ENCODE measurements around the gene MAN1C1. TPM values are rescaled to one million over a fixed set of nuclear protein-coding genes. Genes with fewer than 3 reads are reported as not detected.
A peak's percentile ranks its signal among the peaks of the same experiment; 100 is the strongest.

The MAN1C1 gene
- total RNA-seq, 1 experiment from 2014 or later: 5.3 TPM

GRCh38 chr1:25669781-25670567 is 53.4 kb downstream of the MAN1C1 start:
- no peak for DNase-seq (ENCODE audit: low spot score)
- in situ Hi-C loops (cut with HindIII; ENCODE audit: low sequenced_read_pairs): no loop called here

- in situ Hi-C loops (cut with HindIII; ENCODE audit: low sequenced_read_pairs): no loop called here
- no peak for DNase-seq (ENCODE audit: low spot score)
These were observed 55.3 kb downstream of the MAN1C1 start for GRCh38 chr1:25671929-25672328.

DNA sequence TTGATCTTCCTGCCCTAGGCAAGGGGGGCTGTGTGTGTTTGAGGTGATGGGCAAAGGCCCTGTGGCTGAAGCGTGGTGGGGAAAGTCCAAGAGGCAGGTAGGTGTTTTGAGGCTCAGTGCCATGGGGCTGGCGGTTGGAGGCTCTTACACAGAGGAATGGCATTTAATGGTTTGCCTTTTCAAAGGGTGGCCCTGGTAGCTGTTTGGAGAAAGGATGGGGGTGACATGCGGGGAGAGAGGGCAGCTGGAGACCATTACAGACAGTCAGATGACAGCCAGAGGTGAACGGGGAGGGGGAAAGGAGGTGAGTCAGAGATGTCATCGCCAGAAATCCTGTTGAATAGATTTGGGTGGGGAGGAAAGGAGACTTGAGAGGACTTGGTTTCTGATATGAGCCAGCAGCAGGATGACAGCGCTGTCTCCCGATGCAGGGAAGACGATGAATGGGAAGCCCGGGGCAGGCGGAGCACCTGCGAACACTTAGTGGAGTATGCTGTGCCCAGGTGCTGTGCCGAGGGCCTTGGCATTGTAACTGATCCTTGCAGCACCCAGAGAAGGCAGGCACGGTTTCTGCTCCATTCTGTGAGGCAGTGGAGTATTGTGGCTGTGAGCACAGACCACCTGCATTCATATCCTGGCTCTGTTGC is 56.3 kb downstream of the MAN1C1 start:
- in situ Hi-C loops (cut with HindIII; ENCODE audit: low sequenced_read_pairs): no loop called here
- DNase-seq (ENCODE audit: low spot score): no peak

GRCh38 chr1:25673456-25673855 is 56.9 kb downstream of the MAN1C1 start:
- no peak for DNase-seq (ENCODE audit: low spot score)
- in situ Hi-C loops (cut with HindIII; ENCODE audit: low sequenced_read_pairs): no loop called here

DNA sequence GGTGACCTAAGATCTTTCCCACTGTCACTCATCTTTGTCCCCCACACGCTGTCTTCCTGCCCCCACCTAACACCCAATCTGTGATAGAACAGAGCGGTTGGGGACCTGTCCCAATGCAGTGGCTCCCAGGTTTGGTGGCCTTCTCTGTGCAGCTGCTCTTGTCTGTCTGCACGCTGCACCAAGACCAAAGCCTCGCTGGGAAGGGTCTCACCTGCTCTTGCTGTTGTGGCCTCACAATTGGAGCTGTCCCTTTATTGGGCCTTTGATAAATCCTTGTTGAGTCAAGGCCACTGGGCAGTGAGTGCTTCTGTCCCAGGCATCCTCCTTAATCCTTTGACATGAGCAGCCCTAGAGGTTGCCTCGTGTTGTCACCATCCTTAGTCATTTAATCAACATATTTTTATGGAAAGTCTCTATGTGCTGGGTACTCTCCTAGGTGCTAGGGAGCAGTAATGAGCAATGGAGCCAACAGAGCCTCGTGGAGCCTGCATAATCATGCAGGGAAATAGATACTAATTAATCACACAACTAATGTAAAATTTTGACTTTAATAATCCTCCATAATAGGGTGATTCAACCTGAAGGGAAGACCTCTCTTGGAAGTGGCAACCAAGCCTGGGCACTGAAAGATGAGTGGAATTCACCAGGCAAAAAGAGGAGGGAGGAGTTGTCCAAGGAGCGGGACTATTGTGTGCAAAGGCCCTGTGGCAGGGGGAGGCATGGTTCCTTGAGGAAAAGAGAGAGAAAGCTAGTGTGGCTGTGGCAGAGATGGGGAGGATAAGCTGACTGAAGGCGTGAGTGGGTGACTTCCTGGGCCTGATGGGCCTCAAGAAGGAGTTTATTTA is 57.6 kb downstream of the MAN1C1 start:
- in situ Hi-C loops (cut with HindIII; ENCODE audit: low sequenced_read_pairs): no loop called here
- DNase-seq (ENCODE audit: low spot score): no peak

DNA sequence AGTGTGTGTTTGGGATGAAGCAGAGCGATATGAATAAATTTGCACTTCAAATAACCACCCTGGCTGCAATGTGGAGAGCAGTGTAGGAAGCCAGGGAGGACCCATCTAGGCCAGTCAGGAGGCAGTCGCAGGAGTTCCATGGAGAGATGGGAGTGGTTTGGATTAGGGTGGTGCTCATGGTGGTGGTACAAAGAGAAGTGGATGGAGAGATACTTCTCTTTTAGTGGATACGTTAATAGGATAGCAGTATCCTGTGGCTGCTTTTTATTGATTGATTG is 58.2 kb downstream of the MAN1C1 start:
- in situ Hi-C loops (cut with HindIII; ENCODE audit: low sequenced_read_pairs): no loop called here
- no peak for DNase-seq (ENCODE audit: low spot score)

DNA sequence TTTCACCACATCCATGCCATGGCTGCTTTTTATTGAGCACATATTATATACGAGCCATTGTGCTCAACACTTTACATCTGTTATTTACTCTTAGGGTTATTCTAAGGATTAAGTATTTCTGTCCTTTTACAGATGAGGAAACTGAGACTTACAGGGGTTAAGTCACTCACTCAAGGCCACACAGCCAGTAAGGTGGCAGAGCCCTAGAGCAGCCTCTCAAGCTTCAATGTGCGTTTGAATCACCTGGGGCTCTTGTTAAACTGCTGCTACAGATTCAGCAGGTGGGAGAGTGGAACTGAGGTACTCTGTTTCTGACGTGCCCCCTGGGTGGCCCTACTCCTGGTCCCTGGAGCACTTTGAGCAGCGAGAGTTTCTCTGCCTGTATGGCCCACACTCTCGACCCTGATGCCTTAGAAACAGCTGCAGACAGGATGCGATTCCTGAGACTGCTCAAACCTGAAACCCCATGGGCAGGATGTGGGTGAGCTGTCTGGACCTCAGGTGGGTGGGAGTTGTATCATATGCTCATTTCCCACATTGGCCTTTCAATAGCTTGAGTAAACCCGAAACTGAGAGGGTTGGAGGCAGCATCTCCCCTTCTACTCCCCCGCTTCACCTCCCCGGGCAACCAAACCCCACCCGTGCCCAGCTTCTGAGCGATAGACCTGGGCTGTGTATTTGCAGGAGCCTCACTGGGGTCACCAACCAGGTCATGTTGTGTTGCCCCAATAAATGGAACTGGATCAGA is 59.3 kb downstream of the MAN1C1 start:
- in situ Hi-C loops (cut with HindIII; ENCODE audit: low sequenced_read_pairs): no loop called here
- DNase-seq (ENCODE audit: low spot score): no peak

GRCh38 chr1:25676488-25676887 is 59.9 kb downstream of the MAN1C1 start:
- in situ Hi-C loops (cut with HindIII; ENCODE audit: low sequenced_read_pairs): no loop called here
- peak; percentile 94 for DNase-seq (ENCODE audit: low spot score)

- in situ Hi-C loops (cut with HindIII; ENCODE audit: low sequenced_read_pairs): no loop called here
- DNase-seq (ENCODE audit: low spot score): no peak
These were observed 60.7 kb downstream of the MAN1C1 start for GRCh38 chr1:25677193-25677773.

DNA sequence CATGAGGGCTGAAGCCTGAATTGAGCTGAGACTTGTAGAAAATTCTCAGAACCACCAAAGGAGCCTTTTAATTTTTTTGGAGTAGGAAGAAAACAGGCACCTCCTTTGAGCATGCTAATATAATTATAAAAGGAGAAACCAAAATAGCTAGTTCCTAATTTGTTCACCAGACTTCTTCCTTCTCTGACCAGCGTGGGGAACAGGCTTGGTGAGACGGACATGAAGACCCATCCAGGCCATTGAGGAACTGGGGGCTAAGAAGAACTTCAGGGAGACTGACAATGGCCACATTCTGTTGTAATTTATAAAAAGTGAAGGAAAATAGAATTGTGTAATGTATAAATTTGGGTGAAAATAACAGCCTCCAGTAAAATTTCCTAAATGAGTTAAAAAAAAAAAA is 62.6 kb downstream of the MAN1C1 start:
- DNase-seq (ENCODE audit: low spot score): no peak
- in situ Hi-C loops (cut with HindIII; ENCODE audit: low sequenced_read_pairs): no loop called here

DNA sequence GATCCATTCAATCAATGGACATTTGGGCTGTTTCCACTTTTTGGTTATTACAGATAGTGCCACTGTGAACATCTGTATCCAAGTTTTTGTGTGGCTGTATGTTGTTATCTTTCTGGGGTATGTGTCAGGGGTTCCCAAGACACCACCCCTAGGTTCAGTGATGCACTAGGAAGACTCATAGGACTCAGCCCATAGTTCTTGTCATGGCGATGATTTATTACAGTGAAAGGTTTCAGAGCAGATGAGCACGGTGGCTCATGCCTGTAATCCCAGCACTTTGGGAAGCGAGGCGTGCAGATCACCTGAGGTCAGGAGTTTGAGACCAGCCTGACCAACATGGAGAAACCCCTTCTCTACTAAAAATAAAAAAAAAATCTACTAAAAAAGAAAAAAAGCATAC is 64.1 kb downstream of the MAN1C1 start:
- in situ Hi-C loops (cut with HindIII; ENCODE audit: low sequenced_read_pairs): no loop called here
- DNase-seq (ENCODE audit: low spot score): no peak

DNA sequence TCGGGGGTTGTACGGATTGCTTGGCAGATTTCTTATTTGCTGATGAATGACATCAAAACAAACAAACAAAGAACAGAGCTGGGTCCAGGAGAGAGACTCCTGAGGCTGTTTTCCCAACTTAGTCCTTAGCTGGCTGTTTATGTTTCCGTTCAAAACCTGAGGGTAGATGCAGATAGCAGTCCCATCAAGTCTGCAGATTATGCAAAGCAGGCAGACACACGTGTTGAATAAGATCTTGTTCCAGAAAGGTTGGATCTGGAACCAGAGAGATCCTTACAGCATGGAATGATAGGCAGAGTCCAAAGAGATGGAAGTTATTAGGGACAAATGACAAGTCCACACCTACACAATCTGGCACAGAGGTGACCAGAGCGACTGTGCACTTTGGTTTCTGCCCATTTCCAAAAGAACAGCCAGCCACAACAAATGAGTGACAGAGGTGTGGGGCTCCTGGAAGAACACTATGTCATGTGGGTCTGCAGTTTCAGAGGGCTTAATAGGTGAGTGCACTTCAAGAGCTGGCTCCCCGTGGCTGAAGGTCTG is 65.5 kb downstream of the MAN1C1 start:
- in situ Hi-C loops (cut with HindIII; ENCODE audit: low sequenced_read_pairs): no loop called here
- DNase-seq (ENCODE audit: low spot score): no peak

GRCh38 chr1:25683177-25683576 is 66.6 kb downstream of the MAN1C1 start:
- no peak for DNase-seq (ENCODE audit: low spot score)
- in situ Hi-C loops (cut with HindIII; ENCODE audit: low sequenced_read_pairs): no loop called here

GRCh38 chr1:25683731-25684130 is 67.1 kb downstream of the MAN1C1 start:
- no peak for DNase-seq (ENCODE audit: low spot score)
- in situ Hi-C loops (cut with HindIII; ENCODE audit: low sequenced_read_pairs): no loop called here

DNA sequence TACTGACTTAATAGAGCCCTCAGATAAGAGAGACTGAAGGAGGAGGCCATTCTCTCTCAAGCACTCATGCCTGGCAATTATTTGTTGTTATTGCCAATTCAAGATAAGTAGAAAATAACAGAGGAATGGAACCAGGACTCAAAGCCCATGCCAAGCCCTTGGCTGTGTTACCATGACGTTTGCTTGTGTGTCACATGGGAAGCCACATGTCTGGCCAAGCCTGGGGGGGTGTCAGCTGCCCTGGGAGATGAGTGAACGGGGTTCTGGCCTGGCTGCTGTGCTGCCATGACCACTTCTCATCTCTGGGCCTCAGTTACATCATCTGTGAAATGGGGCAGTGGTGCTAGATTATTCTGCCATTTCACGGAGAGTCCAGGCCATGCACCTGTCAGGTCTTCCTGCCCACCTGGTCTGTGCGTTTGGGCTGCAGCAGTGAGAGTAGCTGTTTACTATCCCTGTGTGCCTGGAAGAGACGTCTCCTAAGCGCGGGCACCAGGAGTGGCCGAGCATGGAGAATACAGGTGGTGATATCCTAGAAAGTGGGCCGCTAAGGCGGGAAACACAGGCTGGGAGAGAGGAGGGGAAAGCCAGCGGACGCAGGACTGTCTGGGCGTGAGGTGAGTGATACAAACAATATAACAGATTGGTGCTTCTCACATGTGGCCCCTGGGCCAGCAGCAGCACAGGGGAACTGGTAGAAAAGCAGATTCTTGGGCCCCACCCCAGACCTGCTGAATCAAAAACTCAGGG is 67.8 kb downstream of the MAN1C1 start:
- in situ Hi-C loops (cut with HindIII; ENCODE audit: low sequenced_read_pairs): no loop called here
- no peak for DNase-seq (ENCODE audit: low spot score)

DNA sequence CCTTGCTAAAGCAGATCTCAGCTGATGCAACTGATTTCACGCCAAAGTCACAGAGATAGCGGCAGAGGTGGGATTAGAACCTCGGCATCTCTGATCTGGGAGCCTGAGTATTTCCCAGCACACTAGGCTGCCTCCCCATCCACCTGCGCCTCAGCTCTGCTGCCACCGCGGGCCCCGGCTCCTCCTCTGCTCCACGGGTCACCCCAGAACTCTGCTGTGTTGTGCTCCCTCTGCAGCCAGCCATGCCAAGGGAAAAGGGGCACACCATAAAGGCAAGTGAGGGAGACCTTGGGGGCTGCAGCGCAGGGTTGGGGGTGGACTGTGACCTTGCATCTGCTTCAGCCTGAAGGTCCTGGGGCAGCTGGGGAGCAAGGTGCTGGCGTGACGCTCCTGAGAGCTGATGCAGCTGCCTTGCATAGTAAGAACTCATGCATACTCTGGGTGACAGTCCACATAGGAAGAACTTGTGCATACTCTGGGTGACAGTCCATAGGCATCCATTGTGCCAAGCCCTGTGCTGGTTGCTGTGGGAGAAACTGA is 68.7 kb downstream of the MAN1C1 start:
- in situ Hi-C loops (cut with HindIII; ENCODE audit: low sequenced_read_pairs): no loop called here
- no peak for DNase-seq (ENCODE audit: low spot score)

DNA sequence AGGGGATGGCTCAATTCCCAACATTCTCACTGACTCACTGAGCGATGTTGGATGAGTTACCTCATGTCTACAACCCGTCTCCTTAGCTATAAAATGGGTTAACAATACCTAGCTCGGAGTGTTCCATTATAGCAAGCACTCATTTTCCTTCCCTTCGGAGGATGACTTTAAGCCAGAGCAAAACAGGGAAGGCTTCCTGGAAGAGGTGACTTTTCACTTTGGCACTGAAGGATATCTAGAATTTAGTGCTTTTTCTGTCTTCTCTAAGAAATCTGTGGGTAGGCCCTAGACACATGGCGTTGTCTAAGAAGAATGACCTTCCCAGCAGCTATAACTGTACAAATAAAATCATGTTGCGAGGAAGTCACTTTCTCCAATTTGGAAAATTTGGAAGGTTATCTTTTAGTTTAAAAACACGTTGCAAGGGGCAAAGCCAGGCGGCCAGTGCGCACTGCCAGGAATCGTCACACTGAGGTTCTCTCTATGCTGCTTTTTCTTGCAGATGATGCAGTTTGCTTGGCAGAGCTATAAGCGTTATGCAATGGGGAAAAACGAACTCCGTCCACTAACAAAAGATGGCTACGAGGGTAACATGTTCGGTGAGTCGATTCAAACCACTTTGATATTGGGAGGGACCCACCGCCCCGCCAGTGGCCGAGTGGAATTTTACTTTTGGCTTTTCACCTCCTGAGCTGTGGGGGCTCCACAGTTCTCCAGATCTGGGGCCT is 69.5 kb downstream of the MAN1C1 start:
- peak; percentile 65 for DNase-seq (ENCODE audit: low spot score)
- in situ Hi-C loops (cut with HindIII; ENCODE audit: low sequenced_read_pairs): no loop called here

All from G401 (cell line).